HL-60 (cell line): ENCODE measurements around the gene VIPR2.

Source experiments
- CTCF ChIP-seq: IDR thresholded peaks from one replicate; pipeline ENCODE4 v1.5.1; 2011; ENCODE audit warnings: low read length, control low read depth, inconsistent platforms; ENCODE audit not compliant: insufficient read depth
- POLR2AphosphoS5 ChIP-seq: IDR thresholded peaks from 2 replicates; pipeline ENCODE4 v1.6.1; 2012; ENCODE audit warnings: low read depth
- TF ChIP-seq, protein P1 (sequence below): IDR thresholded peaks from 2 replicates; pipeline ENCODE4 v1.6.1; 2012; ENCODE audit warnings: low read depth; ENCODE audit not compliant: insufficient replicate concordance

GRCh38 chr7:159119026-159119741 lies 25.5 kb downstream of the VIPR2 start:
- no peak for TF ChIP-seq CTCF
- TF ChIP-seq, protein P1, sequence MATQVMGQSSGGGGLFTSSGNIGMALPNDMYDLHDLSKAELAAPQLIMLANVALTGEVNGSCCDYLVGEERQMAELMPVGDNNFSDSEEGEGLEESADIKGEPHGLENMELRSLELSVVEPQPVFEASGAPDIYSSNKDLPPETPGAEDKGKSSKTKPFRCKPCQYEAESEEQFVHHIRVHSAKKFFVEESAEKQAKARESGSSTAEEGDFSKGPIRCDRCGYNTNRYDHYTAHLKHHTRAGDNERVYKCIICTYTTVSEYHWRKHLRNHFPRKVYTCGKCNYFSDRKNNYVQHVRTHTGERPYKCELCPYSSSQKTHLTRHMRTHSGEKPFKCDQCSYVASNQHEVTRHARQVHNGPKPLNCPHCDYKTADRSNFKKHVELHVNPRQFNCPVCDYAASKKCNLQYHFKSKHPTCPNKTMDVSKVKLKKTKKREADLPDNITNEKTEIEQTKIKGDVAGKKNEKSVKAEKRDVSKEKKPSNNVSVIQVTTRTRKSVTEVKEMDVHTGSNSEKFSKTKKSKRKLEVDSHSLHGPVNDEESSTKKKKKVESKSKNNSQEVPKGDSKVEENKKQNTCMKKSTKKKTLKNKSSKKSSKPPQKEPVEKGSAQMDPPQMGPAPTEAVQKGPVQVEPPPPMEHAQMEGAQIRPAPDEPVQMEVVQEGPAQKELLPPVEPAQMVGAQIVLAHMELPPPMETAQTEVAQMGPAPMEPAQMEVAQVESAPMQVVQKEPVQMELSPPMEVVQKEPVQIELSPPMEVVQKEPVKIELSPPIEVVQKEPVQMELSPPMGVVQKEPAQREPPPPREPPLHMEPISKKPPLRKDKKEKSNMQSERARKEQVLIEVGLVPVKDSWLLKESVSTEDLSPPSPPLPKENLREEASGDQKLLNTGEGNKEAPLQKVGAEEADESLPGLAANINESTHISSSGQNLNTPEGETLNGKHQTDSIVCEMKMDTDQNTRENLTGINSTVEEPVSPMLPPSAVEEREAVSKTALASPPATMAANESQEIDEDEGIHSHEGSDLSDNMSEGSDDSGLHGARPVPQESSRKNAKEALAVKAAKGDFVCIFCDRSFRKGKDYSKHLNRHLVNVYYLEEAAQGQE, result no peak
- no peak for TF ChIP-seq POLR2AphosphoS5
